Tibial nerve (tissue), 4 donors: ENCODE results near the gene SRGAP3. TPM values are rescaled to one million over a fixed set of nuclear protein-coding genes. Genes with fewer than 3 reads are reported as not detected.

Experiments used
- DNase-seq, 2 donors: peaks; one replicate each; pipeline ENCODE4 v3.0.0-alpha.2; 2019; ENCODE audit warnings: low spot score in 2 of 2
- H3K27ac ChIP-seq, 4 donors: fragments of 200-600 bp; sonication (generic) in 3 of 4; one replicate each; pipeline ENCODE4 v1.5.1; 2017 to 2019; ENCODE audit warnings: mild to moderate bottlenecking in 1 of 4
- H3K27me3 ChIP-seq, 2 donors: fragments of 200-600 bp; sonication (generic) in 1 of 2; one replicate each; pipeline versions ENCODE4 v1.5.1 to v1.6.0; 2017 to 2019
- H3K36me3 ChIP-seq, 3 donors: fragments of 200-600 bp; sonication (generic); one replicate each; pipeline ENCODE4 v1.5.1; 2018 to 2019
- H3K4me1 ChIP-seq, 4 donors: fragments of 200-600 bp; sonication (generic) in 3 of 4; one replicate each; pipeline ENCODE4 v1.5.1; 2017 to 2019
- H3K4me3 ChIP-seq, 4 donors: fragments of 200-600 bp; sonication (generic) in 3 of 4; one replicate each; pipeline ENCODE4 v1.5.1; 2017 to 2019; ENCODE audit warnings: mild to moderate bottlenecking in 1 of 4, moderate library complexity in 1 of 4
- H3K9me3 ChIP-seq, 4 donors: fragments of 200-600 bp; sonication (generic) in 3 of 4; one replicate each; pipeline ENCODE4 v1.5.1; 2017 to 2019
- CTCF ChIP-seq, 5 experiments: fragments of 200-600 bp in 3 of 5; fragments of 450-650 bp in 2 of 5; sonication (generic) in 3 of 5; IDR thresholded peaks; one replicate each; pipeline ENCODE4 v1.5.1; 2016 to 2019; ENCODE audit warnings: antibody characterized with exemption in 5 of 5, mild to moderate bottlenecking in 3 of 5, moderate library complexity in 2 of 5
- EP300 ChIP-seq, 2 donors: sonication (generic); formaldehyde crosslinking; IDR thresholded peaks; one replicate each; pipeline ENCODE4 v1.6.1; 2017; ENCODE audit warnings: antibody characterized with exemption in 2 of 2, mild to moderate bottlenecking in 1 of 2
- POLR2A ChIP-seq, 2 donors: fragments of 450-650 bp; IDR thresholded peaks; one replicate each; pipeline ENCODE4 v1.6.1; 2017; ENCODE audit warnings: antibody characterized with exemption in 2 of 2, mild to moderate bottlenecking in 2 of 2, moderate library complexity in 2 of 2
- WGBS, 2 donors: methylation state at CpG; one replicate each; pipeline ENCODE4 v1.1.5; 2018; 5-methylcytosine and 5-hydroxymethylcytosine counted together
- total RNA-seq, 4 donors: library from RNA; depleted of rRNA; stranded (reverse); fragments of >200 nt; gene quantifications; one replicate each; pipeline ENCODE4 v1.1.0, GENCODE V29; 2016

SRGAP3 gene
- total RNA-seq, 4 donors from 2014 or later, result 11.7 to 18.0 (median 15.1) TPM

DNA sequence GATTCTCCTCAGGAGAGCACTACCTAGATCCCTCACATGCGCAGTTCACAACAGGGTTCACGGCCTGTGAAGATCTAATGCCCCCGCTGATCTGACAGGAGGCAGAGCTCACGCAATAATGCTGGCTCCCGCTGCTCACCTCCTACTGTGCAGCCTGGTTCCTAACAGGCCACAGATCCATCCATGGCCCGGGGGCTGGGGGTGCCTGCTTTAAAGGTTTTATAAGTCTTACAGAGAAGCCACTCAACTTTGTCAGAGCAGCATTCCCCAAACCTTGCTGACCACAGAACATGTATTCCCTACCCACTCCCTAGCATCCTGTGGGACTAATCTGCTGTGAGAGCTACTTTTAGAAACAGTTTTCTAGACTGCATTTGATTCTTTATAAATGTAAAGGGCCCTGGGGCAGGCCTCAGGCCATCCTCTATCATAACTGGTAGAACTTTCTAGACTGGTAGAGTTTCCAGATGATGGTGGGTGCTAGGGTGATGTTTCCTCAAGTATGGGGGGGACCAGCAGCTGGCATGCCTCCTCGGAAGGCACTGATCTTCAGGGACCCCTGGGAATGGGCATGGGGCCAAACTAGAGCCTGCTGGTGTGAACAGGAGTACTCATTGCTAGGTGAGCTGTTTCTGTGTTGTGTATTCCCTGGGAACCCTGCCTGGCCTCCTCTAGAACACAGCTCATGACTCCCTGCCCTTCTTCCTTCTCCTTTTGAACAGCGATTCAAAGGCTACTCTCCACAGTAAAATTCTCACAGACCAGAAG is 260.5 kb downstream of the SRGAP3 start:
- no peaks in the 10 kb centered on the region for H3K27me3 ChIP-seq
- WGBS, 2 donors, result 85 to 86% methylated on average over 8 of the region's 8 CpGs
- H3K4me1 ChIP-seq, result peaks cover 0 to 12% (median 0%) of the 10 kb centered on the region in 4 donors
- no peak for DNase-seq
- H3K27ac ChIP-seq, result no peak overlapping the region
- no peak for TF ChIP-seq CTCF (IDR thresholded peaks at IDR 0.05)
- TF ChIP-seq EP300 (IDR thresholded peaks at IDR 0.05), result no peak
- no peak for TF ChIP-seq POLR2A (IDR thresholded peaks at IDR 0.05)
- H3K9me3 ChIP-seq, result no peaks in the 10 kb centered on the region
- H3K36me3 ChIP-seq, result peaks cover 0 to 38% (median 0%) of the 10 kb centered on the region in 3 donors
- H3K4me3 ChIP-seq, result no peak overlapping the region

GRCh38 chr3:8988384-8988655 is 261.1 kb downstream of the SRGAP3 start:
- Histone ChIP-seq H3K36me3 (peaks cover 0 to 32% (median 0%) of the 10 kb centered on the region in 3 donors), H3K9me3 (no peaks in the 10 kb centered on the region), H3K4me3 (no peak overlapping the region), H3K4me1 (peaks cover 0 to 12% (median 0%) of the 10 kb centered on the region in 4 donors), H3K27me3 (no peaks in the 10 kb centered on the region), H3K27ac (no peak overlapping the region)
- 24 to 25% methylated on average over 2 of the region's 2 CpGs for WGBS, 2 donors
- no peak for DNase-seq
- no peak for TF ChIP-seq POLR2A (IDR thresholded peaks at IDR 0.05)
- no peak for TF ChIP-seq CTCF (IDR thresholded peaks at IDR 0.05)
- TF ChIP-seq EP300 (IDR thresholded peaks at IDR 0.05), result no peak

DNA sequence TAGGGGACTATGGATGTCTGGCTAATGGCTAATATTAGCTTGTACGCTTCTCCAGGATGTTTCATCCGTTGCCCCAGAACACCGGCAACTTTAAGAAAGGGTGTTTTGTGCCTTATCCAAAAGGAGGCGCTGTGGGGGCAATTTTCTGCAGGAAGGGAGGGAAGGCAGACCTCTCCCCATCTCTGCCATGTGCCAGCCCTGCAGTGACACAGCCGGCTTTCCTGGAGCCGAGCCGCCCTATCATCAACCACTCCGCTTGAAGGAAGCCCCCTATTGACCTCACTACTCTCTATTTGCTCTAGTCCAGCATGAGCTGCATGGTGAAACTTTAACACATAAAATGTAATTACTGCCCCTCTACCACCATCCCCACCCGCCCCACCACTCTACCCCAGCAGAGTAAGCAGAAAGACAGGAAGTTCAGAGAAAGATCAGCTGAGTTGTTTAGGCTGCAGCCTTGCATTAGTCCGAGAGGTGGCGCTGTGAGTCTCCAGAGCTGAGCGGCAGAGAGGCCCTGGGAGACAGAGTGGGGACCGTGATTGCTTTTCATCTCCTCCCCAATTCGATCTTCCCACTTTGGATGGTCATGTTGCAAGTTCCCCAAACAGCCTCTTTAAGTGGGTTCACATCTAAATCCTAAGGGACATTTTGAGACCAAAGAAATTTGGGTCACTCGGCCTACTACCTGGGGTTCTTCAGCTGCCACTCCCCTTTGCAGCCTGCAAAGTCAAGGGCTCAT is 261.6 kb downstream of the SRGAP3 start:
- Histone ChIP-seq H3K4me3 (no peak overlapping the region), H3K9me3 (no peaks in the 10 kb centered on the region), H3K4me1 (peaks cover 0 to 12% (median 0%) of the 10 kb centered on the region in 4 donors), H3K36me3 (peaks cover 0 to 27% (median 0%) of the 10 kb centered on the region in 3 donors), H3K27me3 (no peaks in the 10 kb centered on the region), H3K27ac (no peak overlapping the region)
- peak; percentile 57 to 79 (median 67) for TF ChIP-seq CTCF (IDR thresholded peaks at IDR 0.05)
- TF ChIP-seq POLR2A (IDR thresholded peaks at IDR 0.05), result no peak
- 33 to 45% methylated on average over 14 to 15 of the region's 15 CpGs for WGBS, 2 donors
- DNase-seq, result peak; percentile 43 to 67

GRCh38 chr3:8987226-8987625 is 262.2 kb downstream of the SRGAP3 start:
- no peaks in the 10 kb centered on the region for H3K27me3 ChIP-seq
- H3K36me3 ChIP-seq, result peaks cover 0 to 24% (median 0%) of the 10 kb centered on the region in 3 donors
- peaks cover 0 to 12% (median 0%) of the 10 kb centered on the region in 4 donors for H3K4me1 ChIP-seq
- TF ChIP-seq CTCF (IDR thresholded peaks at IDR 0.05) (no peak), POLR2A (IDR thresholded peaks at IDR 0.05) (no peak)
- no peaks in the 10 kb centered on the region for H3K9me3 ChIP-seq
- H3K27ac ChIP-seq, result no peak overlapping the region
- no peak for DNase-seq
- no peak overlapping the region for H3K4me3 ChIP-seq
- WGBS, 2 donors, result 77 to 83% methylated on average over 6 of the region's 6 CpGs

DNA sequence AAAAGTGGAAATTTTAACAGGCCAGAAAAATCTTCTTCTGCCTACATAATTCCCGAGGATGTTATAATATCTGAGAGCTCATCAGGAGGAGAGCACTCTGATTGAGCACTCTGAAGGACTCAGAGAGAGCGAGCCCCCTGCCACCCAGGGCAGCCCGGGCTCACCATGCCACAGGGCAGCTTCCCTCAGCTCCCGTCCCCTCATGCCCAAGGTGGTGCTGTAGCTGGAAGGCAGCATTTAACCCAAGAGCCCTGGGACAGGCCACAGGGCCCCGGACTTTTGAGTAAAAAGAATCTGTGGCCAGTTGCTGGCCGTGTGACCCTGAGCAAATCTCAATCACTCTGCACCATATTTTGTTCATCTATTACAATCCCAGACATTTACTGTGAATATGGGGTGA is 262.7 kb downstream of the SRGAP3 start:
- 90 to 91% methylated on average over 6 of the region's 6 CpGs for WGBS, 2 donors
- no peak overlapping the region for H3K4me3 ChIP-seq
- no peaks in the 10 kb centered on the region for H3K9me3 ChIP-seq
- peaks cover 0 to 14% (median 0%) of the 10 kb centered on the region in 4 donors for H3K4me1 ChIP-seq
- TF ChIP-seq EP300 (IDR thresholded peaks at IDR 0.05), result no peak
- TF ChIP-seq CTCF (IDR thresholded peaks at IDR 0.05), result no peak
- TF ChIP-seq POLR2A (IDR thresholded peaks at IDR 0.05), result no peak
- no peak overlapping the region for H3K27ac ChIP-seq
- DNase-seq, result no peak
- H3K27me3 ChIP-seq, result no peaks in the 10 kb centered on the region
- peaks cover 0 to 24% (median 0%) of the 10 kb centered on the region in 3 donors for H3K36me3 ChIP-seq
